Measurements from ENCODE around the gene IP6K1.

IP6K1 gene

DNA sequence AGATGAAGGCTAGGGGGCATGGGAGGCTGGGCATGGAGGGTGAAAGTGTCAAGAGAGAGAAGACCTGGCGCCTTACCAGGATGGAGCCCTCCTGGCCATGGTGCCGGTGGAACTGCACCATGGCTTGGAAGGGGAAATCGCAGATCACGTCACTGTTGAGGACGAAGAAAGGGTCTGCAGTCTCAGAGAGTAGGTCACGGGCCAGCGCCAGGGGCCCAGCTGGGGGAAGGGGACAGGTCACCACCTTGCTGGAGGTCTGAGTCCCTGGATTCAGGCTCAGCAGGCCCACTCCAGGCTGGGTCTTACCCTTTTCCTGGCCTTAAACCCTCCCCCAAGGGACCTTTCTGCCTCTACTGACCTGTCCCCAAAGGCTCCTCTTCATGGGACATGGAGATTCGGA is 63.4 kb downstream of the IP6K1 start:
- Histone ChIP-seq H3K4me1 (ENCODE audit: control insufficient read depth, insufficient read depth, low read length, poor library complexity, severe bottlenecking) (peaks cover 9% of the 10 kb centered on the region), H3K27ac (ENCODE audit: low read depth, low read length, severe bottlenecking) (peak overlapping the region; percentile 99), H3K36me3 (ENCODE audit: control insufficient read depth, insufficient read depth, low read length) (peaks cover 62% of the 10 kb centered on the region), H3K4me3 (ENCODE audit: extremely low read depth, insufficient read depth, low read length, poor library complexity, severe bottlenecking) (peak overlapping the region; percentile 100), H3K9me3 (ENCODE audit: control insufficient read depth, low read length) (no peaks in the 10 kb centered on the region)
- 82 to 86% methylated on average over 8 of the region's 8 CpGs for WGBS, 2 experiments (ENCODE audit: insufficient coverage in 2 of 2)

GRCh38 chr3:49721896-49722781 is 64.2 kb downstream of the IP6K1 start:
- WGBS, 2 experiments (ENCODE audit: insufficient coverage in 2 of 2): 95 to 98% methylated on average over 16 to 23 of the region's 26 CpGs
- peaks cover 55% of the 10 kb centered on the region for H3K36me3 ChIP-seq (ENCODE audit: control insufficient read depth, insufficient read depth, low read length)

GRCh38 chr3:49721596-49721895 is 64.8 kb downstream of the IP6K1 start:
- peaks cover 54% of the 10 kb centered on the region for H3K36me3 ChIP-seq (ENCODE audit: control insufficient read depth, insufficient read depth, low read length)
- no peak overlapping the region for H3K27ac ChIP-seq (ENCODE audit: low read depth, low read length, severe bottlenecking)
- H3K4me3 ChIP-seq (ENCODE audit: extremely low read depth, insufficient read depth, low read length, poor library complexity, severe bottlenecking): no peak overlapping the region
- peaks cover 9% of the 10 kb centered on the region for H3K4me1 ChIP-seq (ENCODE audit: control insufficient read depth, insufficient read depth, low read length, poor library complexity, severe bottlenecking)
- 87 to 94% methylated on average over 6 to 9 of the region's 9 CpGs for WGBS, 2 experiments (ENCODE audit: insufficient coverage in 2 of 2)
- no peaks in the 10 kb centered on the region for H3K9me3 ChIP-seq (ENCODE audit: control insufficient read depth, low read length)

More at GRCh38 chr3:49721896-49722781, 64.2 kb downstream of the IP6K1 start:
- Histone ChIP-seq H3K4me3 (ENCODE audit: extremely low read depth, insufficient read depth, low read length, poor library complexity, severe bottlenecking) (peak overlapping the region; percentile 100), H3K27ac (ENCODE audit: low read depth, low read length, severe bottlenecking) (no peak overlapping the region), H3K9me3 (ENCODE audit: control insufficient read depth, low read length) (no peaks in the 10 kb centered on the region), H3K4me1 (ENCODE audit: control insufficient read depth, insufficient read depth, low read length, poor library complexity, severe bottlenecking) (peaks cover 9% of the 10 kb centered on the region)

GRCh38 chr3:49720855-49721595 is 65.3 kb downstream of the IP6K1 start:
- Histone ChIP-seq H3K4me3 (ENCODE audit: extremely low read depth, insufficient read depth, low read length, poor library complexity, severe bottlenecking) (no peak overlapping the region), H3K36me3 (ENCODE audit: control insufficient read depth, insufficient read depth, low read length) (peaks cover 54% of the 10 kb centered on the region), H3K27ac (ENCODE audit: low read depth, low read length, severe bottlenecking) (no peak overlapping the region), H3K9me3 (ENCODE audit: control insufficient read depth, low read length) (no peaks in the 10 kb centered on the region), H3K4me1 (ENCODE audit: control insufficient read depth, insufficient read depth, low read length, poor library complexity, severe bottlenecking) (peaks cover 9% of the 10 kb centered on the region)
- 98 to 100% methylated on average over 4 of the region's 4 CpGs for WGBS, 2 experiments (ENCODE audit: insufficient coverage in 2 of 2)

GRCh38 chr3:49719214-49719884 is 67.0 kb downstream of the IP6K1 start, which contains the start of gene AMIGO3:
Gene AMIGO3, minus strand, starts transcription at chr3:49719684. Its CDS starts 219 bp downstream, at chr3:49719465.
- peaks cover 44% of the 10 kb centered on the region for H3K36me3 ChIP-seq (ENCODE audit: control insufficient read depth, insufficient read depth, low read length)
- 13 to 14% methylated on average over 43 to 48 of the region's 50 CpGs for WGBS, 2 experiments (ENCODE audit: insufficient coverage in 2 of 2)
- H3K9me3 ChIP-seq (ENCODE audit: control insufficient read depth, low read length): no peaks in the 10 kb centered on the region
- H3K4me3 ChIP-seq (ENCODE audit: extremely low read depth, insufficient read depth, low read length, poor library complexity, severe bottlenecking): peak within 1 kb of the TSS; percentile 39
- peaks cover 5% of the 10 kb centered on the region for H3K4me1 ChIP-seq (ENCODE audit: control insufficient read depth, insufficient read depth, low read length, poor library complexity, severe bottlenecking)
- peak within 1 kb of the TSS; percentile 49 for H3K27ac ChIP-seq (ENCODE audit: low read depth, low read length, severe bottlenecking)

DNA sequence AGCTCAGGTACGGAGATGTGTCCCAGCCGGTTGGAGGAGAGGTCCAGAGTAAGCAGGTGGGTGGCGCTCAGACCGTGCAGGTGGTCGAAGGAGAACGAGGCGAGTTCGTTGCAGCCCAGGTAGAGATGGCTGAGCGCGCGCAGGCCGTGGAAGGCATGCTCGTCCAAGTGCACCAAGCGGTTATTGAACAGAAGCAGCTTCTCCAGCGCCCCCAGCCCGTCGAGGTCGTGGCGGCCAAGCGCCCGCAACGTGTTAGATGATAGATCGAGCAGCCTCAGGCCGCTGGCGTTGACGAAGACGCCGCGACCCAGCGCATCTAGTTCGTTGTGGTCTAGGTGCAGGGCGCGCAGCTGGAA is 67.5 kb downstream of the IP6K1 start:
- WGBS, 2 experiments (ENCODE audit: insufficient coverage in 2 of 2): 61 to 76% methylated on average over 31 to 33 of the region's 33 CpGs
- H3K4me1 ChIP-seq (ENCODE audit: control insufficient read depth, insufficient read depth, low read length, poor library complexity, severe bottlenecking): peaks cover 5% of the 10 kb centered on the region
- peak overlapping the region; percentile 39 for H3K4me3 ChIP-seq (ENCODE audit: extremely low read depth, insufficient read depth, low read length, poor library complexity, severe bottlenecking)
- H3K27ac ChIP-seq (ENCODE audit: low read depth, low read length, severe bottlenecking): no peak overlapping the region
- H3K36me3 ChIP-seq (ENCODE audit: control insufficient read depth, insufficient read depth, low read length): peaks cover 44% of the 10 kb centered on the region
- H3K9me3 ChIP-seq (ENCODE audit: control insufficient read depth, low read length): no peaks in the 10 kb centered on the region

DNA sequence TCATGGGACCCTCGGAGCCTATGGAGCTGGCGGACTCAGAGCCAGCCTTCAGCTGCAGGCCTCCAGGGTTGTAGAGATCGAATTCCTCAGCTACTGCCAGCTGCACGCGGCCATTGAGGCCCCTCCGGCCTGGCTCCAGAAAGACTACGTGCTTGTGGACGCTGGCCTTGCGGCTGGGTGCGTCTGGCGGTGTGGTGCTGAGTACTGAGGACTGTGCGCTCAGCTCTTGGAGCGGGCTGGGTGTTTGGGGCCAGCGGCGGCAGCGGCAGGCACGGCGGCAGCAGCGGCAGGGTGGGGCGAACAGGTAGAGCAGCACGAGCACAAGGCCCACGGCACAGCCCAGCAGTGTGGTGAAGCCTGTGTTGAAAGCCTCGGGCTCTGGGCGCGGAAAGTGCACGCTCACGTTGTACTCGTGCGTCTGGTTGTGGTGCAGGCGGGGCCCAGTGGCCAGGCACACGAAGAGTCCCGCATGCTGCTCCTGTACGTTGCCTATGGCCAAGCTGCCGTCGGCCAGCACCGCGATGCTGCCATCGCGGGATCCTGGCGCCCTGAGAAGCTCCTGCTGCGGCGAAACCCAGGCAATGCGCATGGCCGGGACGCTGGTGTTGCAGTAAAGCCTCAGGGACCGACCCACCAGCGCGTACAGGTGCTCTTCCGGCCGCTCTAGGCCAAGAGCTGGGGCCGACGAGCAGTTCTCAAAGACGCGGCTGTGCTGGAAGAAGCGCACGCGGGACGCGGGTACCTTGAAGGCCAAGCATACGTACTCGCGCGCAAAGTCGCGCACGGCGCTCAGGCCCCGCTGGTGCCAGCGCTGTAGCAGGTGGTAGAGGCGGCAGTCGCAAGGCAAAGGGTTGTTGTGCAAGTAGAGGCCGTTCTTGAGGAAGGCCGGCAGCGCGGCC is 68.1 kb downstream of the IP6K1 start:
- H3K4me3 ChIP-seq (ENCODE audit: extremely low read depth, insufficient read depth, low read length, poor library complexity, severe bottlenecking): no peak overlapping the region

DNA sequence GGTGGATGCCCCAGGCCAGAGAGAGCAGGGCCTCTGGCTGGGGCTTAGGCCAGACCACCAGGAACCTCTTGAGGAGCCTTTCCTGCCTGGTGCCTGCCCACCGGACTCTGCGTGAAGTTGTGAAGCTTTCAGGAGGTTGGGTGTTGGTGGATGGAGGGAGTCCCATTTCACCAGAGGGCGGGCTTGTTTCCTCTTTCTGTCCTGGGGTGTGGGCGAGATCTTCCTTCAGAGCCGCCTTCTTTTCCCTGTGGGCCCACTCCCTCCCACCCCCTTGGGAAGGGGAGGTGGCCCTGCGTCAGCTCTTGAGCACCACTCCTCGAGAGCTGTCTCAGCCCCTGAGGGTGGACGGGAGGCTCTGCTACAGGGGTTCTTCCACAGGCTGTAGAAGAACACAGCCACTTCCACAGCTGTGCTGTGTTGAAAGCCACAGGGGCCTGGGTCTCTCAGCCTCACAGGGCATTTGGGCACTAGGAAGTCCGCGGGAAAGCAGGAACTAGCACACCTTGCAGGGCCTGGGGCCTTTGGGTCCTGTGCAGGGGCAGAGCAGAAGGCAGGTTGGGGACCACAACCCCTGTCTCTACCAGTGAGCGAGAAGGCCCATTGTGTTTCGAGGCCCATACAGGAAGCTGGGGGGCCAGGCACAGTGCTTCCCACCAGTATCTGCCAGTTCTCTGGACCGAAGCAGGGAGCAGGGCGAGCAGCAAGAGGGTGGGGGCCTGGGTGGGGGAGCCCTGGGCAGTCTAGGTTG is 69.0 kb downstream of the IP6K1 start:
- Histone ChIP-seq H3K4me3 (ENCODE audit: extremely low read depth, insufficient read depth, low read length, poor library complexity, severe bottlenecking) (no peak overlapping the region), H3K36me3 (ENCODE audit: control insufficient read depth, insufficient read depth, low read length) (peaks cover 38% of the 10 kb centered on the region), H3K27ac (ENCODE audit: low read depth, low read length, severe bottlenecking) (no peak overlapping the region), H3K9me3 (ENCODE audit: control insufficient read depth, low read length) (no peaks in the 10 kb centered on the region), H3K4me1 (ENCODE audit: control insufficient read depth, insufficient read depth, low read length, poor library complexity, severe bottlenecking) (no peaks in the 10 kb centered on the region)
- 94% methylated on average over 9 to 10 of the region's 14 CpGs for WGBS, 2 experiments (ENCODE audit: insufficient coverage in 2 of 2)

More for the DNA sequence above, 68.1 kb downstream of the IP6K1 start:
- H3K4me1 ChIP-seq (ENCODE audit: control insufficient read depth, insufficient read depth, low read length, poor library complexity, severe bottlenecking): peaks cover 5% of the 10 kb centered on the region
- H3K27ac ChIP-seq (ENCODE audit: low read depth, low read length, severe bottlenecking): no peak overlapping the region
- H3K9me3 ChIP-seq (ENCODE audit: control insufficient read depth, low read length): no peaks in the 10 kb centered on the region
- H3K36me3 ChIP-seq (ENCODE audit: control insufficient read depth, insufficient read depth, low read length): peaks cover 44% of the 10 kb centered on the region
- WGBS, 2 experiments (ENCODE audit: insufficient coverage in 2 of 2): 96 to 98% methylated on average over 70 to 75 of the region's 75 CpGs

DNA sequence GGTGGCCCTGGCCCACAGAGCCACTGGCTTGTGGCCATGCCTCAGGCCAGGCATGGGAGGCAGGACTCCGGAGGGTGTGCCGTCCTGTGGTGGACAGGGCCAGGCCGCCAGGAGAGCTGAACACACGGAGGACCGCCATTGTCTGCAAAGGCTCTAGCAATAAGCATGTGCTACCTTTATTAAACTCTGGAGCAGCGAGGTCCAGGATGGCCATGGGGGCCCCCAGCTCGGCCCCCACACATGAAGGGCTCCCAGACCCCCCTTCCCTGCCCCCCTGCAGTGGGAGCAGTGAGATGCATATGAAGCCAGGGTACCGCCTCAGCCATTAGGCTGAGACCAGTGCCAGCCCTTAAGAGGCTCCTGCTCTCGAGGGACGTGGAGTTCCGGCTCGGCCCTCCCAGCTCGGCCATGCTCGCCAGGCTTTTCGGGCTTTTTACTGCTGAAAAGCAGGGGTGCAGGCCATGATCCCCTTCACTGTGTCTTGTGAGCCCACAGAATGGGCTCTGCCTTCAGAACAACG is 69.6 kb downstream of the IP6K1 start:
- Histone ChIP-seq H3K4me3 (ENCODE audit: extremely low read depth, insufficient read depth, low read length, poor library complexity, severe bottlenecking) (no peak overlapping the region), H3K36me3 (ENCODE audit: control insufficient read depth, insufficient read depth, low read length) (peaks cover 33% of the 10 kb centered on the region), H3K4me1 (ENCODE audit: control insufficient read depth, insufficient read depth, low read length, poor library complexity, severe bottlenecking) (no peaks in the 10 kb centered on the region), H3K27ac (ENCODE audit: low read depth, low read length, severe bottlenecking) (no peak overlapping the region), H3K9me3 (ENCODE audit: control insufficient read depth, low read length) (no peaks in the 10 kb centered on the region)
- 91 to 94% methylated on average over 15 of the region's 16 CpGs for WGBS, 2 experiments (ENCODE audit: insufficient coverage in 2 of 2)
